Activated naive CD4-positive, alpha-beta T cell treated with anti-CD3 and anti-CD28 coated beads, Interleukin-2, amount 50 U/mL, for 72 hours (primary cell): ENCODE data around the gene SMYD1. TPM values are rescaled to one million over a fixed set of nuclear protein-coding genes. Genes with fewer than 3 reads are reported as not detected.

Source experiments
- ATAC-seq, 2 donors: fragments of 150-1000 bp; cut with Tn5 transposase; 2 replicates each; pipeline ENCODE4 v1.10.0; 2021; ENCODE audit warnings: mild to moderate bottlenecking in 2 of 2, moderate library complexity in 2 of 2
- DNase-seq, 2 donors: peaks; one replicate each; pipeline ENCODE4 v3.0.0; 2021 to 2022; ENCODE audit warnings: low spot score in 2 of 2
- H3K27ac Mint-ChIP-seq, 2 donors: one replicate each; pipeline ENCODE4 v1.8.0; 2022; ENCODE audit warnings: mild to moderate bottlenecking in 2 of 2, mixed read lengths in 2 of 2
- H3K36me3 Mint-ChIP-seq, 2 donors: one replicate each; pipeline ENCODE4 v1.8.0; 2022; ENCODE audit warnings: mixed read lengths in 2 of 2
- H3K9me3 Mint-ChIP-seq, 2 donors: one replicate each; pipeline ENCODE4 v1.8.0; 2022; ENCODE audit warnings: mixed read lengths in 2 of 2
- total RNA-seq, 2 donors: library from RNA; stranded (reverse); gene quantifications; one replicate each; pipeline ENCODE4 v1.2.3, GENCODE V29; 2022

SMYD1 gene
- total RNA-seq, 2 donors from 2014 or later: not detected

- H3K9me3 Mint-ChIP-seq: peaks cover 4% of the 10 kb centered on the region in 2 donors
- DNase-seq: no peak
- no peak for ATAC-seq
These were observed 71.6 kb downstream of the SMYD1 start for GRCh38 chr2:88139203-88139702.

GRCh38 chr2:88139804-88140203 is 72.2 kb downstream of the SMYD1 start:
- ATAC-seq (no peak), DNase-seq (no peak)
- Mint-ChIP-seq H3K36me3 (no peaks in the 10 kb centered on the region), H3K27ac (no peak overlapping the region), H3K9me3 (peaks cover 4% of the 10 kb centered on the region in 2 donors)

More at GRCh38 chr2:88139203-88139702, 71.6 kb downstream of the SMYD1 start:
- H3K36me3 Mint-ChIP-seq: no peaks in the 10 kb centered on the region
- H3K27ac Mint-ChIP-seq: no peak overlapping the region

DNA sequence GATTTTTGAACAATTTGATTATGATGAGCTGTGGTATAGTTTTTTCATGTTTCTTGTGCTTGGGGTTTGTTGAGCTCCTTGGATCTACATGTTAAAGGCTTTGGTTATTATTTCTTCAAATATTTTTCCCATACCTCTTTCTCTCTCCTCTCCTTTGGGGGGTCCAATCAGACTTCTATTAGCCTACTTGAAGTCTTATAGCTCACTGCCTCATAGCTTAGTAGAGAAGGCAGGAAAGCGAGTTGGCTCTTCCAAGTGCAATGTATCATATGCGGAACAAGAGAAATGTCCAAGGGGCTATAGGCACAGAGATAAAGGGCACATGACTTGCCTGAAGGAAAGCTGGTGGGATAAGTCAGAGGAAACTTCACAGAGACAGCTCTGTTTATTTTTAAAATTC is 74.3 kb downstream of the SMYD1 start:
- Mint-ChIP-seq H3K36me3 (no peaks in the 10 kb centered on the region), H3K27ac (no peak overlapping the region), H3K9me3 (peaks cover 4% of the 10 kb centered on the region in 2 donors)
- DNase-seq: no peak
- no peak for ATAC-seq

- no peak overlapping the region for H3K27ac Mint-ChIP-seq
- no peak for ATAC-seq
- DNase-seq: no peak
- H3K36me3 Mint-ChIP-seq: peaks cover 9 to 15% of the 10 kb centered on the region in 2 donors
- H3K9me3 Mint-ChIP-seq: peaks cover 19 to 21% of the 10 kb centered on the region in 2 donors
These were observed 76.6 kb downstream of the SMYD1 start for GRCh38 chr2:88144271-88144670.

DNA sequence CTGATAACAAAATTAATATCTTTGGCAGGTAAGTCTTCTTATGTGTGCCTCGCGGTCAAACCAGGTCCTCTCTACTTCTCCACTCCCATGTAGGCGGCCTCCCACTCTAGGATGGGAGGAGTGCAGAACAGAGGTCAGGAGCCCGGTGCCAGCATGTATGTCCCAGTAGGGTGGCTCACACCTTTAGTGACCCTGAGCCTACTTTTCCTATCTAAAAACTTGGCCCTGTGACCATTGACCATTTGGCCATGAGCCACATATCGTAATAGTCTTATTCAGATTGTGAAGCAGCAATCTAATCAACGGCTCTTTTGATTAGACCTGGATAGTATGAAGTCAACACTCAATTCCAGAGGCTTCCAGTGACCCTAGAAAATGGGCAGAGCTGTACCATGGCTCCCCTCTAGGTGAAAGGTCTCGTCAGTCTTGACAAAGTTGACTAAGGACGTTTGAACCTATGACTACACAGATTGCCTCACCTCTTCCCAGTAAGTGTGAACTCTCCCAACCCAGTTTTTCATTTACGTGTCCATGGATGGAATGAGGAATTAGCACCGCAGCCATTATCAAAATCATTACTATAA is 77.4 kb downstream of the SMYD1 start:
- Mint-ChIP-seq H3K27ac (no peak overlapping the region), H3K36me3 (peaks cover 12 to 17% of the 10 kb centered on the region in 2 donors), H3K9me3 (peaks cover 21 to 24% of the 10 kb centered on the region in 2 donors)
- ATAC-seq (no peak), DNase-seq (no peak)

GRCh38 chr2:88146590-88146989 is 79.0 kb downstream of the SMYD1 start:
- peaks cover 12 to 17% of the 10 kb centered on the region in 2 donors for H3K36me3 Mint-ChIP-seq

GRCh38 chr2:88147145-88147544 is 79.5 kb downstream of the SMYD1 start:
- Mint-ChIP-seq H3K27ac (no peak overlapping the region), H3K9me3 (peaks cover 22 to 29% of the 10 kb centered on the region in 2 donors), H3K36me3 (peaks cover 14 to 21% of the 10 kb centered on the region in 2 donors)
- ATAC-seq: no peak
- no peak for DNase-seq

More at GRCh38 chr2:88146590-88146989, 79.0 kb downstream of the SMYD1 start:
- DNase-seq (no peak), ATAC-seq (no peak)
- Mint-ChIP-seq H3K27ac (peak overlapping the region in 1 of 2 donors; percentile 61), H3K9me3 (peaks cover 21 to 24% of the 10 kb centered on the region in 2 donors)

DNA sequence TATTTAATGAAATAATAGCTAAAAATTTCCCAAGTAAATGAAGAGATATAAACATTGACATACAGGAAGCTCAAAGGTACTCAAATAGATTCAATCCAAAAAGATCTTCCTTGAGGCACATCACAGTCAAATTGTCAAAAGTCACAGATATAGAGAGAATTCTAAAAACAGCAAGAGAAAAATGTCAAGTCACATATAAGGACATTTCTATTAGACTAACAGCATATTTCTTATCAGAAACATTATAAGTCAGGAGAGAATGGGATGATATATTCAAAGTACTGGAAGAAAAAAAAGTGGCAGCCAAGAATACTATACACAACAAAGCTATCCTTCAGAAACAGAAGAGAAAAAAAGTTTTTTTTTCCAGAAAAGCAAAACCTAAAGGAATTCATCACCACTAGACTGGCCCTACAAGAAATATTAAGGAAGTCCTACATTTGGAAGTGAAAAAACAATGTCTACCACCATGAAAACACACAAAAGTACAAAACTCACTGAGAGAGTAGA is 81.4 kb downstream of the SMYD1 start:
- Mint-ChIP-seq H3K27ac (no peak overlapping the region), H3K36me3 (peaks cover 23 to 29% of the 10 kb centered on the region in 2 donors), H3K9me3 (peaks cover 26 to 38% of the 10 kb centered on the region in 2 donors)
- ATAC-seq (no peak), DNase-seq (no peak)

- ATAC-seq (no peak), DNase-seq (no peak)
- Mint-ChIP-seq H3K27ac (no peak overlapping the region), H3K36me3 (no peaks in the 10 kb centered on the region), H3K9me3 (no peaks in the 10 kb centered on the region)
These were observed 91.9 kb downstream of the SMYD1 start for GRCh38 chr2:88159481-88159880.

DNA sequence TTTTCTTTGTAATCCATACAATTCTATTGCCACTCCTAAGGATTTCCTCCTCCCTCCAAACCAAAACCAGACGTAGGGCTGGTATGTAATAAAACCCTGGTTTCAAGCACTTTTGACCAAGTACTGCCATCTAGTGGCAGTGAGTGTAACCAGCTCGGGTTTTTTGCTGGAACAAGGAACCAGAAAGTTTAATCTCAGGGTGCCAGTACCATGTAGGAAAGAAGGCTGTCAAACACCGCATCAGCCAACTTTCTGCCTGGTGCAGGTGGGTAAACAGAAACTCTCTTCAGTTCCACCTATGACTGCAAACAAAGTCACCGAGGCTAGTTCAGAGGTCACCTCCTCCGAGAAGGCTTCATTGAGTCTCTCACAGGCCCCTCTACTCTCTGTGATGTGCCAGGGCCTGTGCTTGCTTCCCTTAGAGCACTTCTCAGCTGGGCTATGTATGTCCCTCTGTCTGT is 92.4 kb downstream of the SMYD1 start:
- Mint-ChIP-seq H3K27ac (no peak overlapping the region), H3K36me3 (no peaks in the 10 kb centered on the region), H3K9me3 (no peaks in the 10 kb centered on the region)
- DNase-seq: peak in 1 of 2 donors; percentile 60
- ATAC-seq: peak; percentile 40 to 76

- no peak for DNase-seq
- no peak for ATAC-seq
- Mint-ChIP-seq H3K9me3 (no peaks in the 10 kb centered on the region), H3K36me3 (no peaks in the 10 kb centered on the region), H3K27ac (no peak overlapping the region)
These were observed 92.9 kb downstream of the SMYD1 start for GRCh38 chr2:88160517-88160916.

DNA sequence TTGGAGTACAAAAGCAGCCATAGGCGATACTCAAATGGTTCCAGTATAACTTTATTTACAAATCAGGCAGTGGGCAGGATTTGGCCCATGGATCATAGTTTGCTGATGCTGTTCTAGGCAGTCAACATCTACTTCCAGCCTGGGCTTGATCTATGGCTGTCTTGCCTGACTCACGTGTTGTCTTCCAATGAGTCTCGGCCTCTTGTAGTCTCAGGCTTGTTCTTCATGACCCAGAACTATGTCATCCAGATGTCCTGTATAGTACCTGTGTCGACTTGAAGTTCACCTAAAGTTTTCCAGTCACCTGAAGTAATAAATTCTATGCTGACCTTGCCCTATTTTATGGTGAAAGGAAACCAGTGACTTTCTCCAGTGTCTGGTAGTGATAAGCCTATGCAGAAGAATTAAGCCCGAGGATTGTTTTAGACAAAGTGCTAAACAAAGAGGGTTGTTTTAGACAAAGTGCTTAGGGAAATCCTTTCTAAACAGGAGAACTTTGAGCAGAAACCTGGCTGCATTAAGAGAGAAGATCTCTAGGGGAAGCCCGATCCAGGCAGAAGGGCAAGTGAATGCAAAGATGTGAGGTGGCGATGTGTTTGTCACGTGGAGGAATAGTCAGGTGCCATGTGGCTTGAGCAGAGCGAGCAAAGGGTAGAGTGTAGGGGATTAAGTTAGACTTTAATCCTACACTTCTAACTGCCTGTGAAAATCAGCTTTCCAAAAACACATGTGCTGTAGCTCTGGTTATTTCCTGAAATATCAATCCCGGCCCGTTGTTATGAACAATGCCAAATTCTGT is 94.0 kb downstream of the SMYD1 start:
- H3K9me3 Mint-ChIP-seq: no peaks in the 10 kb centered on the region
- no peak overlapping the region for H3K27ac Mint-ChIP-seq
- H3K36me3 Mint-ChIP-seq: no peaks in the 10 kb centered on the region
- no peak for ATAC-seq
- no peak for DNase-seq

Other genes starting within 250 kb of the SMYD1 start
- gene RGPD2, start 242.0 kb upstream of the SMYD1 start, total RNA-seq: 1 to 10 TPM in 1 of 2 donors, under 1 TPM in 1; 0.33 to 2.0 TPM
- 10 to 100 TPM; 12.6 to 43.6 TPM for gene RNU2-63P, start 51.3 kb upstream of the SMYD1 start, total RNA-seq
- gene KRCC1, start 12.0 kb upstream of the SMYD1 start, total RNA-seq: 10 to 100 TPM in 1 of 2 donors, 1 to 10 TPM in 1; 1.3 to 11.7 TPM
- gene FABP1, start 60.2 kb downstream of the SMYD1 start, total RNA-seq: not detected
- 1 to 10 TPM; 1.1 to 1.4 TPM for gene THNSL2, start 102.5 kb downstream of the SMYD1 start, total RNA-seq